ENCODE measurements around the gene EPHA8. TPM values are rescaled to one million over a fixed set of nuclear protein-coding genes. Genes with fewer than 3 reads are reported as not detected.

EPHA8 gene
- polyA plus RNA-seq, 1 experiment = not detected

GRCh38 chr1:22566161-22566560 lies 2.9 kb downstream of the EPHA8 start:
- Histone ChIP-seq H3K4me3 (ENCODE audit: low read depth, low read length) (no peak overlapping the region), H3K36me3 (ENCODE audit: control insufficient read depth, insufficient read depth, low read length) (no peaks in the 10 kb centered on the region), H3K27me3 (ENCODE audit: control insufficient read depth, insufficient read depth, low read length) (peaks cover 19% of the 10 kb centered on the region)
- ChIA-PET CTCF (no interaction called here), POLR2A (no interaction called here)
- DNase-seq (ENCODE audit: low read depth) = no peak
- TF ChIP-seq CTCF (IDR thresholded peaks at IDR 0.05; ENCODE audit: insufficient read depth, low read depth, low read length) = no peak

GRCh38 chr1:22567197-22567596 lies 3.9 kb downstream of the EPHA8 start:
- CTCF ChIA-PET = interaction anchor here (0.6 kb wide), 1 partner anchor 47 kb away, joined by 3 read pairs; no protein-coding TSS in a partner anchor
- peaks cover 12% of the 10 kb centered on the region for H3K27me3 ChIP-seq (ENCODE audit: control insufficient read depth, insufficient read depth, low read length)

GRCh38 chr1:22567994-22568393 lies 4.7 kb downstream of the EPHA8 start:
- DNase-seq (ENCODE audit: low read depth) = no peak
- Histone ChIP-seq H3K27me3 (ENCODE audit: control insufficient read depth, insufficient read depth, low read length) (peaks cover 7% of the 10 kb centered on the region), H3K36me3 (ENCODE audit: control insufficient read depth, insufficient read depth, low read length) (no peaks in the 10 kb centered on the region), H3K4me3 (ENCODE audit: low read depth, low read length) (no peak overlapping the region)
- POLR2A ChIA-PET = no interaction called here
- TF ChIP-seq CTCF (IDR thresholded peaks at IDR 0.05; ENCODE audit: insufficient read depth, low read depth, low read length) = no peak
- CTCF ChIA-PET = interaction anchor here (0.6 kb wide), 1 partner anchor 47 kb away, joined by 3 read pairs; no protein-coding TSS in a partner anchor

More at GRCh38 chr1:22567197-22567596, 3.9 kb downstream of the EPHA8 start:
- DNase-seq (ENCODE audit: low read depth) = no peak
- no peak overlapping the region for H3K4me3 ChIP-seq (ENCODE audit: low read depth, low read length)
- POLR2A ChIA-PET = no interaction called here
- no peaks in the 10 kb centered on the region for H3K36me3 ChIP-seq (ENCODE audit: control insufficient read depth, insufficient read depth, low read length)
- TF ChIP-seq CTCF (IDR thresholded peaks at IDR 0.05; ENCODE audit: insufficient read depth, low read depth, low read length) = no peak

GRCh38 chr1:22569269-22569668 lies 6.0 kb downstream of the EPHA8 start:
- no peak overlapping the region for H3K4me3 ChIP-seq (ENCODE audit: low read depth, low read length)
- DNase-seq (ENCODE audit: low read depth) = no peak
- no peaks in the 10 kb centered on the region for H3K36me3 ChIP-seq (ENCODE audit: control insufficient read depth, insufficient read depth, low read length)
- H3K27me3 ChIP-seq (ENCODE audit: control insufficient read depth, insufficient read depth, low read length) = peaks cover 4% of the 10 kb centered on the region
- CTCF ChIA-PET = no interaction called here
- POLR2A ChIA-PET = no interaction called here
- TF ChIP-seq CTCF (IDR thresholded peaks at IDR 0.05; ENCODE audit: insufficient read depth, low read depth, low read length) = no peak

GRCh38 chr1:22570140-22570909 lies 7.0 kb downstream of the EPHA8 start:
- Histone ChIP-seq H3K27me3 (ENCODE audit: control insufficient read depth, insufficient read depth, low read length) (peaks cover 4% of the 10 kb centered on the region), H3K36me3 (ENCODE audit: control insufficient read depth, insufficient read depth, low read length) (no peaks in the 10 kb centered on the region), H3K4me3 (ENCODE audit: low read depth, low read length) (no peak overlapping the region)
- POLR2A ChIA-PET = no interaction called here
- CTCF ChIA-PET = no interaction called here
- DNase-seq (ENCODE audit: low read depth) = no peak
- no peak for TF ChIP-seq CTCF (IDR thresholded peaks at IDR 0.05; ENCODE audit: insufficient read depth, low read depth, low read length)
